ENCODE measurements around the gene SPATA6.

- no peak for TF ChIP-seq CTCF (IDR thresholded peaks at IDR 0.05)
- no peak for TF ChIP-seq POLR2A (IDR thresholded peaks at IDR 0.05)
Observed at GRCh38 chr1:48251821-48252220, 220.2 kb downstream of the SPATA6 start.
